Cardiac septum (tissue), 1 donor: ENCODE data around the gene PRKCI. TPM values are rescaled to one million over a fixed set of nuclear protein-coding genes. Genes with fewer than 3 reads are reported as not detected.
"Not testable (repeated sequence)": the region's sequence is repeated elsewhere in the genome, so short reads cannot be mapped to it uniquely, and the experiment has no call there.

Source experiments
- DNase-seq: peaks from one replicate; pipeline ENCODE4 v3.0.0-alpha.2; 2020; ENCODE audit warnings: low spot score
- intact Hi-C: fragments of 100-400 bp; cut with DNase I; formaldehyde crosslinking; loops from one replicate; pipeline ENCODE4 v1.14.0; 2022
- total RNA-seq: library from RNA; stranded (reverse); fragmentation: NEBNext Ultra II Directional; extraction: Animal tissue kit (Norgen Biotek cat#: 25700); gene quantifications from one replicate; pipeline ENCODE4 v1.2.1, GENCODE V29; 2021
- donor health status: DM: no; HTN: no; CAD: no.

The PRKCI gene
- total RNA-seq, 1 donor from 2014 or later, result 14.3 TPM

DNA sequence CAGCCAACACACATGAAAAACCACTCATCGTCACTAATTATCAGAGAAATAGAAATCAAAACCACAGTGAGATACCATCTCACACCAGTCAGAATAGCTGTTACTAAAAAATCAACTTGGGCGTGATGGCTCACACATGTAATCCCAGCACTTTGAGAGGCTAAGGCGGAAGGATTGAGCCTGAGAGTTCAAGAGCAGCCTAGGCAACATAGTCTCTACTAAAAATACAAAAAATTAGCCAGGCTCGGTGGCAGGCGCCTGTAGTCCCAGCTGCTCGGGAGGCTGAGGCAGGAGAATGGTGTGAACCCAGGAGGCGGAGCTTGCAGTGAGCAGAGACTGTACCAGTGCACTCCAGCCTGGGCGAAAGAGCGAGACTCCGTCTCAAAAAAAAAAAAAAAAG, 55.1 kb downstream of the PRKCI start:
- intact Hi-C loops, DNase-seq: not testable (repeated sequence)

DNA sequence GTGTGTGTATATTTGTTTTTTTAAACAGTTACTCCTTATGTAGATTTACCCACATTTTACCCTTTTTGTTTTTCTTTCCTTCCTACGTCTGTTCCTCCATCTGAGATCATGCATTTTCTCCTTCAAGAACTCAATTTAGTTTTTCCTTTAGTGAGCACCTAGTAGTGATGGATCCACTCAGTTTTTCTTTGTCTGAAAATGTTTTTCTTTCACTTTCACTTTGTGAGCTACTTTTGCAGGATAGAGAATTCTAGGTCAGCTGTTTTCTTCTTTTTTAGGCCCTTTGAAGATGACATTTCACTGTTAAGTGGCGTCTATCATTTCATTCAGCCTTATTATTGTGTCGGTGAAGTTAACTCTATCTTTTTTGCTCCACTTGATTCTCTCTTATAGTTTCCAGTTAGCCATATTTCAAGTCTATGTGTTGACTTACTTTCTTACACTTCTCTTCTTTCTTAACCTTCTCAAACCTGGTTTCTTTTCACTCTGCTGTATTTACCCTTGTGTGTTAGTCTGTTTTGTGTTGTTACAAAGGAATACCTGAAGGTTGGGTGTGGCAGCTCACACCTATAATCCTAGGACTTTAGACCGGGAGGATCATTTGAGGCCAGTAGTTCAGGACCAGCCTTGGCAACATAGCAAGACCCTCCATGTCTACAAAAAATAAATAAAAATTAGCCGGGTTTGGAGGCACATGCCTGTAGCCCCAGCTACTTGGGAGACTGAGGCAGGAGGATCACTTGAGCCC, 55.8 kb downstream of the PRKCI start:
- no peak for DNase-seq
- intact Hi-C loops, result no loop called here

DNA sequence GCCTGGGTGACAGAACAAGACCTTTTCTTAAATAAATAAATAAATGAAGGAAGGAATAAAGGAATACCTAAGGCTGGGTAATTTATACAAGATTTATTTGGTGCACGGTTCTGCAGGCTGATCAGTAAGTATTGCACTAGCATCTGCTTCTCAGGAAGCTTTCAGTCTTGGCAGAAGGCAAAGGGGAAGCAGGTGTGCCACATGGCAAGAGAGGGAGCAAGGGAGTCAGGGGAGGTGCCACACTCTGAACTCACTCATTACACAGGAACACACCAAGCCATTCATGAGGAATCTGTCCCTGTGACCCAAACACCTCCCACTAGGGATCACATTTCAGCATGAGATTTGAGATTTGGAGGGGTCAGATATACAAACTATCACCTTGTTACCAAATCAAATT, 56.4 kb downstream of the PRKCI start:
- DNase-seq, result no peak
- intact Hi-C loops, result no loop called here

DNA sequence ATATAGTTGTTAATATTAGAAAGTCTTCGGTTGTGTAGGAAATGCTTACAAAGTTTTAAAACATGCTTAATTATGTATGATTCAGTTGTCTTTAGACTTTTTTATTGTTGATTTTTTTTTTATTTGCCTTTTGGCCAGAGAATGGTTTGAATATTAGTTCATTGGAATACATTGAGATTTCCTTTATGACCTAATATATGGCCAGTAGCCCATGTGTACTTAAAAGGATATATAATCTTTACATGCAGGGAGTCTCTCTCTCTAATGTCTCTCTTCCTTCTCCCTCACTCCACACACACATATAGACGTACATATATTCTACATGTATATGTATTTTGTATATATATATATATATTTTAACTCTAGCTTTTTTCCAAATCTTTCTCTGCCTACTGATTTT, 68.0 kb downstream of the PRKCI start:
- DNase-seq, result no peak
- intact Hi-C loops, result no loop called here

DNA sequence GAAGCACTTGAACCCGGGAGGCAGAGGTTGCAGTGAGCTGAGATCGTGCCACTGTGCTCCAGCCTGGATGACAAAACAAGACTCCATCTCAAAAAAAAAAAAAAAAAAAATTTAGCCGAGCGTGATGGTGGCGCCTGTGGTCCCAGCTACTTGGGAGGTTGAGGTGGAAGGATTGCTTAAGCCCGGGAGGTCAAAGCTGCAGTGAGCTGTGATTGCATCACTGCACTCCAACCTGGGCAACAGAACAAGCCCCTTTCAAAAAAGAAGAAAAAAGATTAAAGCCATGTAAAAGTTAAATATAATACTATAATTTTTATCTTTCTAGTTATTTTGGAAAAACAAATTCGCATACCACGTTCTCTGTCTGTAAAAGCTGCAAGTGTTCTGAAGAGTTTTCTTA, 73.4 kb downstream of the PRKCI start:
- intact Hi-C loops, result no loop called here
- no peak for DNase-seq

DNA sequence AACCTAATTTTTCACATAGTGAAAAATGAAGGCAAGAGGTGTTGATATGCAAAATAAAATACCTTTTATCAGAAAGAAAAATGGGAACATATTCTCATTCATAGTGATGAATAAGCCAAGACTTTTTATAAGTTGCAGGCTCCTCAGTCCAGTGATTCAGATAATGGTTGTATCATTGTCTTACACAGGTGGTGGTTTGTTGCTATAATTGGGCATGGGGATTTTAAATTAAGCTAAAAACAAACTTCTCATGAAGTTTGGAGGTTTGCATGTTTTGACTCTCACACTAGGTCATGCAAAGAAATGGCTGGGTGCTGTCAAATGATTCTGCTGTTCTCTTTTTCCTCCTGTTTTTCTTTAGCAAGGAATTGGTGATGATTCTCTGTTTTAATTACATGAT, 74.5 kb downstream of the PRKCI start:
- DNase-seq, result no peak
- intact Hi-C loops, result no loop called here

DNA sequence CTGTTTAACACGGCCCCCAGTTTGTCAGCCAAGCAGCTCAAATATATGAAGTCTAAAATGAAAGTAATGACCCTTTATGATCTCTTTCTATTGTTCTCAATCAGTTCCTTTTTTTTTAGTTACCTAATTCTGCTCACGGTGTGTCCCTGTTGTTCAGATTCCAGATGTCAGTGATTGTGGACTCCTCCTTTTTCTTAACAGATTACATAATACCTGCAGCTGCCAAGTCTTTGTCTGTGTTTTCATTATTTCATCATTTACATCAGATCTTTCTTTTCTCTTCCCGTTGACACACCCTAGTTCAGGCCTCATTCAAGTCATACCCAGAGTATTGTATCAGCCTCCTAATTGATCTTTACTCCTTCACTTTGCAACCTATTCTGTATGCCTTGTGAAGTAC, 79.2 kb downstream of the PRKCI start:
- intact Hi-C loops, result no loop called here
- DNase-seq, result no peak

DNA sequence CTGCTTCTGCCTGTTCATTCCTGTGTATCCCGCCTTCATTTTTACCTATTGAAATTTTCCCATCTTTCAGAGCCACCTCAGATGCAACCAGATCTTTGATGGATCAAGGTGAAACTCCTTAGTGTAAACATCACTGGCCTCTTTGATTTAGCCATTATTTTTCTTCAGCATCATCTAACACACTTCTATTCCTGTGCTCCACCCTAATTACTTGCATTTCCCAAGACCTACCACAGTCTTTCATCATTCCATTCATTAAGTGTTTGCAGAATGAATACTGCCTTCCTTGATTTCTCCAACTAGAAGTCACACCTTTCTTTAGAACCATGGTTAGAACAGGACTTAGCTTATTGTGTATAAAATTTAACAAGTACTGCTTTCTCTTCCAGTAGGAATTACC, 79.8 kb downstream of the PRKCI start:
- intact Hi-C loops, result no loop called here
- DNase-seq, result no peak

DNA sequence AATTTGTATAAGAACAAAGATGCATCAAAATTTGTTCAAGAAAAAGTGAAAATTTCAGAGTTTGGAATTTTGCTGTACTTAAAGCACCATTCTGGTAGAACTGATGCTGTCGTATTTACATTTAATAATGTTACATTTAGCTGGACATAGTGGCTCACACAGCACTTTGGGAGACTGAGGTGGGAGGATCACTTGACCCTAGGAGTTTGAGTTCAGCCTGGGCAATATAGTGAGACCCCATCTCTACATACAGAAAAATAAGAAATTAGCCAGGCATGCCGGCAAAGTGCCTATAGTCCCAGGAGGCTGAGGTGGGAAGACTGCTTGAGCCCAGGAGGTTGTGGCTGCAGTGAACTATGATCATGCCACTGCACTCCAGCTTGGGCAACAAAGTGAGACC, 83.8 kb downstream of the PRKCI start:
- no peak for DNase-seq
- intact Hi-C loops, result no loop called here

DNA sequence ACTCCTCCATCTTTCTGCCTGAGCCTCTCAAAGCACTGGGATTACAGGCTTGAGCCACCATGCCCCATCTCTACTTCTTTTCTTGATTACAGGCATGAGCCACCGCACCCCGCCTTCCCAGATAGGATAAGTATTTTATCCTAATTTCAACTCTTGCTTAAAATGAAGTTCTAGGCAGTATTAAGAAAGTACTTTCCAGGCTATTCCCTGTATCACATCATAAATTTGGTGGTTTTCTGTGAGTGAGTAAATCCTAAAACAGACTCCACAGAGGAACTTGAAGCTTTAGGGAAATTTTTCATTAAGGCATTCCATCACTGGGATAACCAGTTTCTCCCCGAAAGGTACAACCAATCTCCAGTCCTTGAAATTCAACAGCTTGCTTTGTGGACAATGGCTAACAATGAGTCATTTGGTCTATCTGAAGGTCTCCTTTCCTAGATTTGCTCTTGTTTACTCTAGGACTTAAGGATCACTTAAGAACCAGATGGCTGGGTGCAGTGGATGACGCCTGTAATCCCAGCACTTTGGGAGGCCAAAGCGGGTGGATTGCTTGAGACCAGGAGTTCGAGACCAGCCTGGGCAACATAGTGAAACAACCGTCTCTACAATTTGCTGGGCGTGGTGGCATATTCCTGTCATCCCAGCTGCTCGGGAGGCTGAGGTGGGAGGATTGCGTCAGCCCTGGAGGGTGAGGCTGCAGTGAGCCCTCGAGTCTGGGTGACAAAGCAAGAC, 85.6 kb downstream of the PRKCI start:
- intact Hi-C loops, result no loop called here

DNA sequence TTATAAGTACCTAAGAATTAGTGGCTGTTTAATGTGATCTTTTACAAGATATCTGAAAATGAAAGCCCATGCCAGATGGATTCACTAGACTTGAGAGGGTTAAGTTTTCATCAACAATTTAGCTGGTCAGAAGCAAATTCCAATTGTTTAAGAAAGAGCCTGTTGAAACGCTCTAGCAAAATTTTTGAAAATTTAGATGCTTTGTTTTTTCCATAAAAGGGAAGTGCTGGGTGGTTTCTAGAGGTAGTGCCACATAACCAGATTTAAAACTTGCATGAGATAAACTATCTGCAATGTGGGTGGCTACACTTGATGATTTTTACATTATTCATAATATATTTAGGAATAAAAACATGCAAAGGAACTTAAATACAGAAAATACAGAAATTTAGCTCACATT, 86.8 kb downstream of the PRKCI start:
- DNase-seq, result no peak

More for the DNA sequence above, 85.6 kb downstream of the PRKCI start:
- DNase-seq, result no peak

DNA sequence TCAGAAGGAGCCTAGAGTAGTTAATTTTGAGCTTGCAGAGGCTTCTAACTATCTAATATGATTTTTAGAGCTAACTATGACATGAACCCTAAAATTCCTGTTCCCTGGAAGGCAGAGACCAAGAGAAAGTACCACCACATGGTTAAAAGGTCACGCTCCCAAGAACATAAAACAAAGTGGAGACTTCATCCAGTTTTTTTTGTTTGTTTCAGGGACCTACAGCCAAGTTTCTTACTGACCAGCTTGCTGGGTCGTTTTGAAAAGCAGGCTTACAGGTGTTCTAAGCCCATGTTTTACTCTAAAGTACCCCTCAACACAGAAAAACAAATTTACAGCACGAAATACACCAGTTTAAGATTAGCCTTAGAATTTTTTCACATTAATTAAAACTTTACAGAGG, 95.7 kb downstream of the PRKCI start:
- no peak for DNase-seq
- intact Hi-C loops, result loop anchor here (10.0 kb wide), 1 partner anchor 187 kb away; no protein-coding TSS in a partner anchor

More for the DNA sequence above, 86.8 kb downstream of the PRKCI start:
- intact Hi-C loops, result no loop called here

DNA sequence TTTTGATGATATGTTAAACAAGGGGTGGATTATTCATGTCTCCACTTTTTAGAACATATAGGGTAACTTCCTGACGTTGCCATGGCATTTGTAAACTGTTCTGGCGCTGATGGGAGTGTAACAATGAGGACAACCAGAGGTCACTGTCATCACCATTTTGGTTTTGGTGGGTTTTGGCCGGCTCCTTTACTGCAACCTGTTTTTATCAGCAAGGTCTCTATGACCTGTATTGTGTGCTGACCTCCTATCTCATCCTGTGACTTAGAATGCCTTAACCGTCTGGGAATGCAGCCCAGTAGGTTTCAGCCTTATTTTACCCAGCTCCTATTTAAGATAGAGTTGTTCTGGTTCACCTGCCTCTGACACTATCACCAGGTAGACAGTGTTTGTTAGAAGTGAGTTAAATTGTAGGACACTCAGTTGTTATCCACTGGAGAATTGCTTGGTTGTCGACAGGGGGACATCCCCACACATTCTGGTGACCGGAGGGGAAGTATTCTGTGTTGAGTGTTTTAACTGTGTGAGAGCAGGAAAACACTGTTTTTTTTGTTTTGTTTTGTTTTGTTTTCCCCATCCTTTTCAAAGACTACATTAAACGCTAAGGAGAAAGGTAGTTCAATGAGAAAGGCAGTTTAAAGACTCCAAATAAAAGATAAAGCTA, 98.4 kb downstream of the PRKCI start:
- DNase-seq, result no peak
- intact Hi-C loops, result no loop called here

DNA sequence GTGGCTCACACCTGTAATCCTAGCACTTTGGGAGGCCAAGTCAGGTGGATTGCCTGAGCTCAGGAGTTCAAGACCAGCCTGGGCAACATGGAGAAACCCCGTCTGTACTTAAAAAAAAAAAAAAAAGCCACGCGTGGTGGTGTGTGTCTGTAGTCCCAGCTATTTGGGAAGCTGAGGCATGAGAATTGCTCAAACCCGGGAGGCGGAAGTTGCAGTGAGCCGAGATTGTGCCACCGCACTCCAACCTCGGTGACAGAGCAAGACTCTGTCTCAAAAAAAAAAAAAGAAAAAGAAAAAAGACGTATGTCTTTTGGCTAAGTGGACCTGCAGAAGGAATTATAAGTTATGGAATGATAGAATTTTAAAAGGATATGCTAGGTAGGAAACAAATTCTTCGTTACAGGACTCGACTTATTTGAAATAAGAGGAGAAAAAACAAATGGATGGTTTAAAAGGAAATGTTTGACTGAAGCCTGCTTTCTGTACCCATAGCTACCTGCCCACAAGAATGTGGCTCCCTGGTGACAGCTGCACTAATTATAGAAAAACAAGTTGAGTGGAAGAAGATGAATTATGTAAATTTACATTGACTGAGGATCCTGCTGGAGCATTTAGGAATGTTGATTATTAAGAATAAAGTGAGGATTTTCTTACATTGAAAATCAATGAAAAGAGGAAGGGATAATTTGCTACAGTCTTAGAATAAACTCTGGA, 99.3 kb downstream of the PRKCI start:
- DNase-seq, result peak; percentile 80
- intact Hi-C loops, result no loop called here

DNA sequence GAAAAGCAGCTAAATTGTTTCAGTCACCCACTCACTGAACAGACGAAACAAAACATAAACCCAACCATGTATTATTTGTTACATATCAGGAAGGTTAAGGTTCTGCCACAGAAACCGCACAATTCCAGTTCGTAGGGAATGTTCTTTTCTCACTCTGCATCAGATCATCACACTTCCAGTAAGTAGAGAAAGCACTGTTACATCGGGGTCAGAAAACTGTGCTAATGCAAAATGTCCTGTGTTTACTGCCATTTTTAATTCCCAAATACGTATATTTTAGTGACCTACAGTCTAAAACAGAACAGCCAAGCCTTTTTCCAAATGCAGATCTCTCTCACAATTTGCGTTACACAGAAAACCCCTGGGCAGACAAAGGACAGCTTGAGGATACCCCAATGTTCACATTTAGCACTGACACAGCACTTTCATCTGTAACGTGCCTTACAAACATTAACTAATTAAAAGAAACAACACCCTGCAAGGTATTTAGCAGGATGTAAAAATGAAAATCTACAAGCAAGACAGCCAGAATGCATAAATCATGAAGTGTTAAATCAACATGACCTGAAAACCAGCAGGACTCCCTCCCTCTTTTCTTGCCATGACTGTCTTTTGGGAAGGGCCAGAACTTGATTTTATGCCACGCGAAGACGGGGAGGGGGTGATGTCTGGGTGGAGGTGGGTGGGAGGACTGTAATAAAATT, 100.5 kb downstream of the PRKCI start:
- no peak for DNase-seq
- intact Hi-C loops, result no loop called here

DNA sequence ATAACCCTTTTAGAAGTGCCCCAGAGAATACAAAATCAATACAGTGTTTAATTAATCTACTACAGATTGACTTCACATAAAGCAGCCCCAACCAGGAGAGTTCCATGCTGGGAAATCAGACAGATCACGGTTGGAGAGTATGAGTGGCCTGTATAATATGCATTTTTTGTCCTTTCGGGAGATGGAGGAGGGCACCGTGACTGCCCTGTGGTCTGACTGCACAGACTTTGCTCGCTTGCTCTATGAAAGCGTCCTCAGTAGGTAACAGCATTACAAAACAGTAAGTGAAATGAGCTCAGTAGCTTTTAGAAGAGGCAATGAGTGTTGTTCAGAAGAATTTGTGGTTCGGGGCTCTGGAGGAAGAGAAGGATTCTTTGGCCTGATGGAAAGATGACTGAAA, 101.1 kb downstream of the PRKCI start:
- intact Hi-C loops, result no loop called here
- no peak for DNase-seq

DNA sequence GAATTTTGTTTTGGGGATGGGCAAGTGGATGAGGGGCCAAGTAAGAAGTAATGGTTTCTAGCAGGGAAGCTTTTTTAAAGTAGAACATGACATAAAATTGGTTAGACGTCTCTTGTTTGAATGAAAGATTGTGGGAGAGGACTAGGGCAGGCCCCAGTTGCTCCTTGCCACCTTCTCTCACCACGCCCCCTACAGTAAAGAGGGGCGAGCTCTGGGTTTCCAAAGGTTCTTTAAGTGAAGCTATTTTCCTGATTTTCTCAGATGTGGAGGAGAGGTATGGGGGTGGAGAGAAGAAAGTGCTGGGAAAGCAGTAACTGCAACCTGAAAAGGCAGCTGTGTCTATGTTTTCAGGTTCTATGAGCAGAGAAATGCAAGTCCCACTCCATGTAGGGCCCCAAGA, 102.7 kb downstream of the PRKCI start:
- intact Hi-C loops, result no loop called here
- DNase-seq, result no peak

DNA sequence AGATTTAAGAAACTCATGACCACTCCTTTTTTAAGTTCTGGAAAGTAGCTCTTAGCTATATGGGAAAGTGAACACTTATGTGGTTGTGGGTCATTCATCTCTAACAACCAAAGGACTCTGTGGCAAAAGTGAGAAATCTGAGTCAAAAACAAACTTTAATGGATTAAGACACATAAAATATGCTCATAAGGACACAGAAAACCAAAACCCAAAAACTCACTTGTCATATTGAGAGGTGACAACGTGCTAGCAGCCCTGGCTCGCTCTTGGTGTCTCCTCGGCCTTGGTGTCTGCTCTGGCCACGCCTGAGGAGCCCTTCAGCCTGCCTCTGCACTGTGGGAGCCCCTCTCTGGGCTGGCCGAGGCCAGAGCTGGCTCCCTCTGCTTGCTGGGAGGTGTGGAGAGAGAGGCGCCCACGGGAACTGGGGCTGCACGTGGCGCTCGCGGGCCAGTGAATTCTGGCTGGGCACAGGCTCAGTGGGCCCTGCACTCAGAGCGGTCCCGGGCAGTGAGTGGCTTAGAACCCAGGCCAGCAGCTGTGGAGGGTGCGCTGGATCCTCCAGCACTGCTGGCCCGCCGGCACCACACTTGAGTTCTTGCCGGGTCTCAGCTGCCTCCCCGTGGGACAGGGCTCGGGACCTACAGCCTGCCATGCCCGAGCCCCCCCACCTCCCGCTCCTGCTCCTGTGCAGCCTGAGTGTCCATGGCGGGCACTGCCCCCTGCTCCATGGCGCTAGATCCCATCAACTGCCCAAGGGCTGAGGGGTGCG, 105.0 kb downstream of the PRKCI start:
- DNase-seq, result no peak
- intact Hi-C loops, result no loop called here
